Gastroesophageal sphincter (tissue), 4 donors: ENCODE results near the gene SMCO4. TPM values are rescaled to one million over a fixed set of nuclear protein-coding genes. Genes with fewer than 3 reads are reported as not detected.
A peak's percentile ranks its signal among the peaks of the same experiment; 100 is the strongest.
"Not testable (repeated sequence)": the region's sequence is repeated elsewhere in the genome, so short reads cannot be mapped to it uniquely, and the experiment has no call there.

ENCODE experiments used
- ATAC-seq: fragments of 150-250 bp; one replicate; pipeline ENCODE4 v1.9.1; 2016; ENCODE audit warnings: mild to moderate bottlenecking, moderate library complexity
- H3K27ac ChIP-seq, 4 donors: fragments of 200-600 bp; sonication (generic) in 3 of 4; 1 replicate in 3 of 4; 2 replicates in 1 of 4; pipeline ENCODE4 v1.5.1; 2016 to 2019
- H3K27me3 ChIP-seq: fragments of 200-600 bp; sonication (generic); one replicate; pipeline ENCODE4 v1.5.1; 2019
- H3K36me3 ChIP-seq, 2 donors: fragments of 200-600 bp; sonication (generic); one replicate each; pipeline ENCODE4 v1.5.1; 2019; ENCODE audit warnings: control low read depth in 1 of 2
- H3K4me1 ChIP-seq, 3 donors: fragments of 200-600 bp; sonication (generic); 1 replicate in 2 of 3; 2 replicates in 1 of 3; pipeline ENCODE4 v1.5.1; 2016 to 2019; ENCODE audit warnings: control low read depth in 2 of 3
- H3K4me3 ChIP-seq, 2 donors: fragments of 200-600 bp; sonication (generic); one replicate each; pipeline ENCODE4 v1.5.1; 2019; ENCODE audit warnings: mild to moderate bottlenecking in 1 of 2, moderate library complexity in 1 of 2
- H3K9me3 ChIP-seq, 3 donors: fragments of 200-600 bp; sonication (generic); one replicate each; pipeline ENCODE4 v1.5.1; 2017 to 2019; ENCODE audit warnings: control low read depth in 2 of 3
- EP300 ChIP-seq: sonication (generic); formaldehyde crosslinking; IDR thresholded peaks from one replicate; pipeline ENCODE4 v1.6.1; 2017; ENCODE audit warnings: antibody characterized with exemption, mild to moderate bottlenecking
- POLR2A ChIP-seq, 2 donors: fragments of 450-650 bp; IDR thresholded peaks; one replicate each; pipeline ENCODE4 v1.6.1; 2017; ENCODE audit warnings: antibody characterized with exemption in 2 of 2, mild to moderate bottlenecking in 2 of 2, moderate library complexity in 1 of 2
- POLR2AphosphoS5 ChIP-seq: sonication (generic); formaldehyde crosslinking; IDR thresholded peaks from one replicate; pipeline ENCODE4 v1.6.1; 2017; ENCODE audit warnings: antibody characterized with exemption
- WGBS, 2 donors: methylation state at CpG; one replicate each; pipeline ENCODE4 v1.1.5; 2018; ENCODE audit warnings: low coverage in 1 of 2; 5-methylcytosine and 5-hydroxymethylcytosine counted together
- total RNA-seq, 4 donors: library from RNA; depleted of rRNA; stranded (reverse); fragments of >200 nt; gene quantifications; one replicate each; pipeline ENCODE4 v1.1.0, GENCODE V29; 2016
- TF ChIP-seq, protein P1 (sequence below), 4 experiments: fragments of 200-600 bp in 2 of 4; fragments of 450-650 bp in 2 of 4; sonication (generic) in 1 of 4; IDR thresholded peaks; one replicate each; pipeline ENCODE4 v1.5.1; 2017 to 2019; ENCODE audit warnings: antibody characterized with exemption in 4 of 4, mild to moderate bottlenecking in 2 of 4, moderate library complexity in 2 of 4

The SMCO4 gene
- total RNA-seq, 4 donors from 2014 or later: 5.6 to 15.5 (median 11.6) TPM

DNA sequence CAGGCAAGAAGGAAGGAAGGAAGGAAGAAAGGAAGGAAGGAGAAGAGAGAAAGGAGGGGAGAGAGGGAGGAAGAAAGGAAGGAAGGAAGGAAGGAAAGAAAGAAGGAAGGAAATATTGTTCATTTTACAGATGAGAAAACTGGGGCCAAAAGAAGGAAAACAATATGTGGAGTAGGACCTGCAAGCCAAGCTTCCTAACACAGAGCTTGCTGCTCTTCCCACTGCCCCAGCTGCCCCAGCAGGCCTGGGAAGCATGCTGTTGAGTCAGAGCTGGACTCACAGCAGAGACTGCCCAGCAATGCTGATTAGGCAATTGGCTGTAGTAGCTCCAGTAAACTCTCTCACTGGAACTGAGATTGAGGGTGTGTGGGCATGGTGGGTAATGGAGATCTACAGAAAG lies 42.6 kb upstream of the SMCO4 start:
- TF ChIP-seq, protein P1, sequence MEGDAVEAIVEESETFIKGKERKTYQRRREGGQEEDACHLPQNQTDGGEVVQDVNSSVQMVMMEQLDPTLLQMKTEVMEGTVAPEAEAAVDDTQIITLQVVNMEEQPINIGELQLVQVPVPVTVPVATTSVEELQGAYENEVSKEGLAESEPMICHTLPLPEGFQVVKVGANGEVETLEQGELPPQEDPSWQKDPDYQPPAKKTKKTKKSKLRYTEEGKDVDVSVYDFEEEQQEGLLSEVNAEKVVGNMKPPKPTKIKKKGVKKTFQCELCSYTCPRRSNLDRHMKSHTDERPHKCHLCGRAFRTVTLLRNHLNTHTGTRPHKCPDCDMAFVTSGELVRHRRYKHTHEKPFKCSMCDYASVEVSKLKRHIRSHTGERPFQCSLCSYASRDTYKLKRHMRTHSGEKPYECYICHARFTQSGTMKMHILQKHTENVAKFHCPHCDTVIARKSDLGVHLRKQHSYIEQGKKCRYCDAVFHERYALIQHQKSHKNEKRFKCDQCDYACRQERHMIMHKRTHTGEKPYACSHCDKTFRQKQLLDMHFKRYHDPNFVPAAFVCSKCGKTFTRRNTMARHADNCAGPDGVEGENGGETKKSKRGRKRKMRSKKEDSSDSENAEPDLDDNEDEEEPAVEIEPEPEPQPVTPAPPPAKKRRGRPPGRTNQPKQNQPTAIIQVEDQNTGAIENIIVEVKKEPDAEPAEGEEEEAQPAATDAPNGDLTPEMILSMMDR (IDR thresholded peaks at IDR 0.05): no peak
- no peak for TF ChIP-seq POLR2AphosphoS5
- no peak for TF ChIP-seq POLR2A (IDR thresholded peaks at IDR 0.05)
- no peak for TF ChIP-seq EP300
- ATAC-seq: no peak

DNA sequence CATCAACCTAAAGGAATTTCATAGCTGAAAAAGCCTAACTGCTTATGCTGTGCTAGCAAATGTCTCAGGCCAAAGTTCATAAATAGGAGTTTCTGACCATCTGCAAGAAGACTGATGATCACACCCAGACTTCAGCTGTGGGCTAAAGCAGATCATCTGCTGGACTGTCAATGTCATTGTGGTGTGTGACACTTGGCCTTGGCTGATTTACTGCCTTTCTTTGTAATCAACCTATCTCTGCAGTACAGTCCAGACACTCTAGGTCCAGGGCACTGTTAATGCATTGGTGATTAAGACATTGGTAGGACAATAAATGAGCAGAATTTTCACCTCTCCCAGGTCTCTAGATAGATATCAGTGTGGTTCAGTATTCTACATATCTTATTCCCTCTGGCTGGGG lies 40.3 kb upstream of the SMCO4 start:
- H3K9me3 ChIP-seq: peaks cover 0 to 8% (median 0%) of the 10 kb centered on the region in 3 donors
- no peak overlapping the region for H3K4me3 ChIP-seq
- no peaks in the 10 kb centered on the region for H3K4me1 ChIP-seq
- no peak for TF ChIP-seq EP300
- TF ChIP-seq, protein P1 (IDR thresholded peaks at IDR 0.05): no peak
- no peak for TF ChIP-seq POLR2A (IDR thresholded peaks at IDR 0.05)
- no peak for TF ChIP-seq POLR2AphosphoS5
- H3K27ac ChIP-seq: no peak overlapping the region
- no peak for ATAC-seq
- H3K27me3 ChIP-seq: no peaks in the 10 kb centered on the region
- no peaks in the 10 kb centered on the region for H3K36me3 ChIP-seq

More for the DNA sequence above, 42.6 kb upstream of the SMCO4 start:
- Histone ChIP-seq H3K4me1 (no peaks in the 10 kb centered on the region), H3K27ac (no peak overlapping the region), H3K4me3 (no peak overlapping the region), H3K27me3 (no peaks in the 10 kb centered on the region), H3K36me3 (no peaks in the 10 kb centered on the region), H3K9me3 (no peaks in the 10 kb centered on the region)

DNA sequence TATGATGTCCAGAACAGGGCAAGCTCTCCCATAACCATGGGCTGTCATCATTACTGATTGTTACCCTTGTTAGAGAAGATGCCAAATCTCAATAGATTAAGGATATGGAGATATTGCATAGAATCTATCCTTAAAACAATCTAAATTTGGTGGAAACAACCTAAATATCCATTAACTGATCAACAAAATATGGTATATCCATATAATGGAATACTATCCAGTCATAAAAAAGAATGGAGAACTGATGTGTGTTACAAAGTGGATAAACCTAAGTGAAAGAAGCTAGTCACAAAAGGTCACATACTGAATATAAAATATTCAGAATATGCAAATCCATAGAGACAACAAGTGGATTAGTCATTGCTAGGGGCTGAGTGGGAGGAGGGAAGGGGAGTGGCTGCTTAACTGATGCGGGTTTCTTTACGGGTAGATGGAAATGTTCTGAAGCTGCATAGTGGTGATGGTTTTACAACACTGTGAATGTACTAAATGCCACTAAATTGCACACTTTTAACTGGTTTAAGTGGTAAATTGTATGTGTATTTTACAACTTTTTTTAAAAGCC lies 36.1 kb upstream of the SMCO4 start:
- Histone ChIP-seq H3K9me3 (peaks cover 0 to 8% (median 0%) of the 10 kb centered on the region in 3 donors), H3K27ac (no peak overlapping the region), H3K27me3 (no peaks in the 10 kb centered on the region), H3K4me1 (no peaks in the 10 kb centered on the region), H3K36me3 (no peaks in the 10 kb centered on the region), H3K4me3 (no peak overlapping the region)
- ATAC-seq: no peak
- WGBS, 2 donors: 100% methylated on average over 2 of the region's 2 CpGs
- TF ChIP-seq EP300: no peak
- TF ChIP-seq POLR2AphosphoS5: no peak
- TF ChIP-seq, protein P1 (IDR thresholded peaks at IDR 0.05): no peak
- TF ChIP-seq POLR2A (IDR thresholded peaks at IDR 0.05): no peak

DNA sequence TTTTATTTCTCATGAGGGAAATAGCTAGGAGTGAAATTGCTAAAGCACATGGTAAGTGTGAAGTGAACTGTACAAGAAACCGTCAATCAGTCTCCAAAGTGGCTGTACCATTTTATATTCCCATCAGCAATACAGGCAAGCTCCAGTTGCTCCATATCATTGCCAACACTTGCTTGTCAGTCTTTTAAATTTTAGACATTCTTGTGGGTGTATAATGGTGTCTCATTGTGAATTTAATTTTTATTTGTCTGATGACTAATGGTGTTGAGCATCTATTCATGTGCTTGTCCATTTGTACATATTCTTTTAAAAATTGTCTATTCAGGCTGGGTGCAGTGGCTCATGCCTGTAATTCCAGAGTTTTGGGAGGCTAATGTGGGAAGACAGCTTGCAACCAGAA lies 34.1 kb upstream of the SMCO4 start:
- Histone ChIP-seq H3K27ac (no peak overlapping the region), H3K36me3 (no peaks in the 10 kb centered on the region), H3K4me1 (no peaks in the 10 kb centered on the region), H3K9me3 (peaks cover 0 to 8% (median 0%) of the 10 kb centered on the region in 3 donors), H3K27me3 (no peaks in the 10 kb centered on the region), H3K4me3 (no peak overlapping the region)
- 90 to 100% methylated on average over 1 of the region's 1 CpG for WGBS, 2 donors
- no peak for ATAC-seq
- TF ChIP-seq POLR2AphosphoS5 (no peak), EP300 (no peak), POLR2A (IDR thresholded peaks at IDR 0.05) (no peak)
- TF ChIP-seq, protein P1 (IDR thresholded peaks at IDR 0.05): no peak

DNA sequence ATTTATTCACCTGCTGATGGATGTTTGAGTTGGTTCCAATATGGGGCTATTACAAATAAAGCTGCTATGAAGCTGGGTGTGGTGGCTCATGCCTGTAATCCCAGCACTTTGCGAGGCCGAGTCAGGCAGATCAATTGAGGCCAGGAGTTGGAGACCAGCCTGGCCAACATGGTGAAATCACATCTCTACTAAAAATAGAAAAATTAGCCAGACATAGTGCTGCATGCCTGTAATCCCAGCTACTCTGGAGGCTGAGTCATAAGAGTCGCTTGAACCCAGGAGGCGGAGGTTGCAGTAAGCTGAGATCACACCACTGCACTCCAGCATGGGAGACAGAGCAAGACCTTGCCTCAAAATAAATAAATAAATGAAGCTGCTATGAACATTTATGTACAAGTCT lies 33.7 kb upstream of the SMCO4 start:
- H3K4me1 ChIP-seq, H3K4me3 ChIP-seq, H3K27me3 ChIP-seq, H3K27ac ChIP-seq, H3K9me3 ChIP-seq, H3K36me3 ChIP-seq: not testable (repeated sequence)
- 53 to 69% methylated on average over 4 of the region's 4 CpGs for WGBS, 2 donors
- peak; percentile 60 for ATAC-seq
